Hematopoietic multipotent progenitor cell treated with erythropoietin and hydrocortisone succinate and interleukin-3 and kit ligand, for 4 days (in vitro differentiated cells): Measurements from ENCODE around the gene ADM5.

ENCODE experiments used
- DNase-seq: peaks from one replicate; pipeline ENCODE4 v3.0.0-alpha.2; 2015

Gene ADM5

DNA sequence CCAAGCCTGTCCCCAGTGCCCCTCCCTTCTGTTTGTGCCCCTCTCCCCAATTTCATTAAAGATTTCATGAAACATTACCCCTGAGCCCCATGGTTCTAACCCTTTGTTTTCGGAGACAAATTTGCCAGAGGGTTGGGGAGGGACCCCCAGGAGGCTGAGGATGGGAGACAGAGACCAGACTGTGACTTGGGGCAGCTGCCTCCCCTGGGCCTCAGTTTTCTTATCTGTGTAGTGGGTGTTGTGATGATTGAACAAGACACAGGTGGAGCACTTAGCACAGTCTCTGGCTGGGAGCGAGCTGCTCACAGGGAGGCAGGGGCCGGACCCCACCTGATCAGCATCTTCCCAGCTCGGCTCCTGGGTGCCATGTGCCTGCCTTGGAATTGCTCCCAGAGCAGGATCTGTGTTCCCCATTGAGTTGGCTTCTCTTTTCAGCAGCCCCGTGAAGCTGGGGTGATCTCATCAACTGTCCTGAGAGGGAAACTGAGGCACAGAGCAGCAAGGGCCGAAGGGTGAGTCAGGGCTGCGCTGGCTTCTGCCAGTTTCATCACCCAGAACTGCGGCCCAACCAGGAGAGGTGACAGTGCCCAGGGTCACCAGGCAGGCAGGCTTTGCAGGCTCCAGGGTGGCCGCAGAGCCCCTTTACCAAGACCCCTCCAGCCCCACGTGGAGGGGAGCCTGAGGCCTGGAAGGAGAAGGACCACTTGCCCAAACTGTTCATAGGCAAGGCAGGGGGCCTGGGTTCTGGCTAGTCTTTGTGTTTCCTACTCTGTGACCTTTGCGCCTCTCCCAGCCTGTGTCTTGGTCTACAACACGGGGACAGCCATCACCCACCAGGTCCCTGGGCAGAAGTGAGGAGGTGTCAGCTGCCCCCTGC is 30.6 kb upstream of the ADM5 start:
- no peak for DNase-seq

GRCh38 chr19:49660338-49660961 is 28.9 kb upstream of the ADM5 start:
- no peak for DNase-seq

GRCh38 chr19:49662011-49662410 is 27.4 kb upstream of the ADM5 start:
- DNase-seq, result no peak

GRCh38 chr19:49663224-49663623 is 26.2 kb upstream of the ADM5 start:
- no peak for DNase-seq

- DNase-seq, result peak; percentile 90
These were observed 25.0 kb upstream of the ADM5 start for GRCh38 chr19:49664171-49665035.

- peak; percentile 23 for DNase-seq
These were observed 24.4 kb upstream of the ADM5 start for GRCh38 chr19:49665036-49665350.

GRCh38 chr19:49665351-49666119 is 23.9 kb upstream of the ADM5 start, which contains the start of the genes BCL2L12 and IRF3:
TSS of gene BCL2L12 (plus strand) at chr19:49665933. CDS start at chr19:49666693, 760 bp downstream.
TSS of gene IRF3 (minus strand) at chr19:49665857. CDS start at chr19:49664838, 1,019 bp downstream.
- peak; percentile 99 for DNase-seq

GRCh38 chr19:49666120-49666444 is 23.3 kb upstream of the ADM5 start:
- no peak for DNase-seq

DNA sequence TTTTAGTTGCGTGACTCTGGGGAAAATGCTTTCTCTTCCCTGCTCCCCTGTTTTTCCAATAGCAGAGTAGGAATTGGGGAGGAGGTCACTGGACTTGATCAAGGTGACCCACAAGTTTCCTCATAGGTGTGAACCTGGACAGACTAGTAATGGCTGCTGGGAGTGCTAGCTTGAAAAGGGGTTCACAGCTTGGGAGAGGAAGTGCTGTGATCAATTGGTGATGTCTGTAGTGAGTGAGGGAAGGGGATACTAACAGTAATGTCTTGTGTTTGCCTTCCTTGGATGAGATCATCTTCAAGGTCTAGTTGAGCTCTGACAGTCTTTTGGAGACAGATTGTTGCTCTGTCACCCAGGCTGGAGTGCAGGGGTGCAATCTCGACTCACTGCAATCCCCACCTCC is 21.9 kb upstream of the ADM5 start:
- no peak for DNase-seq

DNA sequence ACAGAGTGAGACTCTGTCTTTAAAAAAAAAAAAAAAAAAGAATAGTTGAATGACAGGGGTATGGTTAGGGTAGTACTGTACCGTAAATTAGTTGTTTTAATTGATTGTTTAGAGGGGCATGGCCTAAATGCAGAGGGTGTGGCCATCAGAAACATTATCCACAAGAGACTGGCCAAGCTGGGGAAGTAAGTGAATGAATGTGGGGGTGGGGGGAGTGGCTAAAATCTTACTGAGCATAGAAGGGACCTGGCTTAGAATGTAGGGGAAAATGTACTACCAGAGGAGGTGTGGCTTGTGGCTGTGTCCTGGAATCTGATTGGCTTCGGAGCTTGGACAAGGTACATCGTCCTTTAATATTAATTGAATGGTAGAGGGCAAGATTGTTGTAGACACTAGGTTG is 19.9 kb upstream of the ADM5 start:
- DNase-seq, result no peak

DNA sequence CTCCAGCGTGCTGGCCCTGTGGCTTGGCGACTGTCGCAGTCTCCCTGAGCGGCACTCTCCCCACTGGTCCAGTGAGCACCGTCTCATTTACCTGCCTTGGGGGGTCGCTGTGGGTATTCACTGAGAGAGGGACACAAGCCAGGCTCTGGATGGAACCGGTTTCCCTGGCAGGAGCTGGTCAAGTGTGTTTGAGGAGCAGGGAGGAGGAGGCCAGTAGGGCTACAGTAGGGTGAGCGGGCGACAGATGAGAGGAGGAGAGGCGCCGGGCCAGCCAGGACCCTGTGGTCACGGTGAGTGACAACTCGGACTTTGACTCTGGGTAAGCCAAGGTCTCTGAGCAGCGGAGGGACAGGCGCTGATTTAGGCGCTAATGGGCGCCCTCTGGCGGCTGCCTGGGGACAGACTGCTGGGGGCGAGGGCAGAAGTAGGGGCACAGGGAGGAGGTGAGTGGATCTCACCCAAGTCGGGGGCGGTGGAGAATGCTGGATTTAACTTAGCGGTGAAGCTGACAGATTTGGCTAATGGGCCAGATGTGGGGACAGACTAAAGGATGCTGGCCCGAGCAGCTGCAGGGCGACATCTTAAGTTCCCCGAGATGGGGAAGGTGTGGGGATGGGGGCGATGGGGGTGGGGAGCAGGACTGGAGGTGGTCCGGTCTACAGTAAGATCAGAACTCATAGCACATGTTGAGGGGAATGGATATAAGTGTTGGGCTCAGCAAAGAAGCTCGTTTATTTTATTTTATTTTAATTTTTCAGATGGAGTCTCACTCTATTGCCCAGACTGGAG is 17.1 kb upstream of the ADM5 start:
- peak; percentile 85 for DNase-seq

GRCh38 chr19:49676136-49676783 is 13.1 kb upstream of the ADM5 start:
- peak; percentile 94 for DNase-seq

- peak; percentile 100 for DNase-seq
These were observed 12.6 kb upstream of the ADM5 start for GRCh38 chr19:49676784-49677230.

GRCh38 chr19:49677231-49677900 is 12.0 kb upstream of the ADM5 start, which contains the start of gene PRMT1:
TSS of gene PRMT1 (plus strand) at chr19:49677271. CDS start at chr19:49677281, 10 bp downstream.
- DNase-seq, result peak; percentile 67

DNA sequence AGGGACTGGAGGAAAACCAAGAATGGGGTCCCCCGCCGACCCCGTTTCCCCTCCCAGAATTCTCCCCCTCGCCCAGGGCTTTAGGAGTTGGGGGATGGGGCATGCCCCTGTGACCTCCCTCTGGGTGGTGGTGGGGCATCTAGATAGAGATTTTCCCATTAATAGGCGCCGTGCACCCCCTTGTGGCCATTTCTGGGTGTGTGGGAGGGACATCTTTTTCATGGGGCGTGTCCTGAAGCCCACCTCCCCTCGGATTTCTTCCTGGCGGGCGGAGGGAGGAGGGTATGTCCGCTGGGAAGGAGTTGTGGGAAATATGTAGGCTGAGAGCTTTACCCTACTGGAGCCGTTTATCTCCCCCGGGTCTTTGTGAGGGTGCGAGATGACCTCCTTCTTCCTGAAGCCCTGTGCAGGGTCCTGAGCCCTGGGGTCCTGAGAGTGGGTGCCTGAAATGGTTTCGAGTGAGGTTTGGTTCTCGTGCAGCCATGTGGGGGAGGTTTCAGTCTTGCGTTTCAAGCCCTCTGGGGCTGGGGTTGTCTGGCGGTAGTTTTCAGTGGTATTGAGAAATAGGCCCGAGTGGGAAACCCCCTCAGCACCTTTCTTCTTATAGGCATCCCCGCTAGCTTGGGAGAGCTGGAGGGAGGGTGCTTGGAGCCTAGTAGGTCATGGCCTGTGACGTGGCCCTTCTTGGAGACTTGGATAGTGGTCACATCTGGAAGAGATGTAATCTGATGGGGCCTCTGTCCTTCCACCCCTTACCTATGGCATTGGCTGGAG is 11.3 kb upstream of the ADM5 start:
- peak; percentile 92 for DNase-seq

GRCh38 chr19:49678985-49679770 is 10.2 kb upstream of the ADM5 start:
- no peak for DNase-seq

GRCh38 chr19:49679771-49680413 is 9.5 kb upstream of the ADM5 start:
- DNase-seq, result no peak
